KMS-11 (cell line): Measurements from ENCODE around the gene AKR1B15.
"Not testable (repeated sequence)": the region's sequence is repeated elsewhere in the genome, so short reads cannot be mapped to it uniquely, and the experiment has no call there.

ENCODE experiments used
- H2AFZ ChIP-seq: fragments of 200-600 bp; sonication (generic); 2 replicates; pipeline ENCODE4 v1.6.1; 2016; ENCODE audit warnings: antibody characterized with exemption, mixed run types, low read depth
- H3K27ac ChIP-seq: fragments of 200-600 bp; sonication (generic); 2 replicates; pipeline ENCODE4 v1.6.1; 2016; ENCODE audit warnings: mild to moderate bottlenecking, mixed run types
- H3K27me3 ChIP-seq: fragments of 200-600 bp; sonication (generic); 2 replicates; pipeline ENCODE4 v1.6.1; 2017; ENCODE audit warnings: mild to moderate bottlenecking, low read depth, mixed run types, moderate library complexity; ENCODE audit not compliant: insufficient read depth
- H3K36me3 ChIP-seq: fragments of 200-600 bp; sonication (generic); 2 replicates; pipeline ENCODE4 v1.6.1; 2017; ENCODE audit warnings: mild to moderate bottlenecking, mixed run types; ENCODE audit not compliant: insufficient read depth
- H3K4me1 ChIP-seq: fragments of 200-600 bp; sonication (generic); 2 replicates; pipeline ENCODE4 v1.6.1; 2016; ENCODE audit warnings: mild to moderate bottlenecking, low read depth, mixed run types; ENCODE audit not compliant: poor library complexity, severe bottlenecking
- H3K4me2 ChIP-seq: fragments of 200-600 bp; sonication (generic); 2 replicates; pipeline ENCODE4 v1.7.0; 2016; ENCODE audit warnings: mild to moderate bottlenecking, mixed run types
- H3K4me3 ChIP-seq: fragments of 200-600 bp; sonication (generic); IDR thresholded peaks from 2 replicates; pipeline ENCODE4 v1.6.1; 2017; ENCODE audit warnings: low read depth, low read length, mixed read lengths; ENCODE audit not compliant: insufficient read depth
- H3K79me2 ChIP-seq: fragments of 200-600 bp; sonication (generic); 2 replicates; pipeline ENCODE4 v1.6.1; 2016; ENCODE audit warnings: low read depth, mixed run types; ENCODE audit not compliant: insufficient read depth
- H3K9ac ChIP-seq: fragments of 200-600 bp; sonication (generic); 2 replicates; pipeline ENCODE4 v1.6.1; 2016; ENCODE audit warnings: mild to moderate bottlenecking, mixed run types
- H4K20me1 ChIP-seq: fragments of 200-600 bp; sonication (generic); 2 replicates; pipeline ENCODE4 v1.6.1; 2016; ENCODE audit warnings: mild to moderate bottlenecking, mixed run types; ENCODE audit not compliant: insufficient read depth
- TF ChIP-seq, protein P1 (sequence below): fragments of 200-600 bp; sonication (generic); conservative IDR thresholded peaks from 2 replicates; pipeline ENCODE4 v1.6.1; 2017; ENCODE audit warnings: low read depth, mild to moderate bottlenecking, antibody characterized with exemption, low read length, moderate library complexity, mixed read lengths

Gene AKR1B15

DNA sequence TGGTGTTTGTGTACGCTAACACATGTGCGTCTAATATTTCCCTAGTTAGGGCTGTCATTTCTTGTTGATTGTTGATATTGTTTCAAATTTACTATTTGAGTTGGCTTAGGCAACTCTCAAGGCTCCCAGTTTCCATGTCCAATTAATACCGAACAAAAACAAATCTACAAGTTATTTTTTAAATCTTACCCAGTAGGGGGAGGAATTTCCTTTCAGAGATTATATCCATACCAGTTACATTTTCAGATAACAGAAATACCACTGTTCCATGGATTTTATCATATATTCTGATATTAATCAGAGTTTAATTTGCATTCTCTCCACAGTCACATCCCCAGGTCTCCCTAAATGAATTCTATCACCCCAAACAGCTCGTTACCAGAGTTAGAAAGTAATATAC is 28.8 kb upstream of the AKR1B15 start:
- H4K20me1 ChIP-seq, result no peaks in the 10 kb centered on the region
- H3K4me1 ChIP-seq, result no peaks in the 10 kb centered on the region
- no peak overlapping the region for H3K27ac ChIP-seq
- H3K4me2 ChIP-seq, result no peak overlapping the region
- H3K9ac ChIP-seq, result no peak overlapping the region
- no peaks in the 10 kb centered on the region for H3K36me3 ChIP-seq
- no peak overlapping the region for H3K4me3 ChIP-seq
- no peak overlapping the region for H2AFZ ChIP-seq
- H3K27me3 ChIP-seq, result no peaks in the 10 kb centered on the region
- no peaks in the 10 kb centered on the region for H3K79me2 ChIP-seq
- TF ChIP-seq, protein P1, sequence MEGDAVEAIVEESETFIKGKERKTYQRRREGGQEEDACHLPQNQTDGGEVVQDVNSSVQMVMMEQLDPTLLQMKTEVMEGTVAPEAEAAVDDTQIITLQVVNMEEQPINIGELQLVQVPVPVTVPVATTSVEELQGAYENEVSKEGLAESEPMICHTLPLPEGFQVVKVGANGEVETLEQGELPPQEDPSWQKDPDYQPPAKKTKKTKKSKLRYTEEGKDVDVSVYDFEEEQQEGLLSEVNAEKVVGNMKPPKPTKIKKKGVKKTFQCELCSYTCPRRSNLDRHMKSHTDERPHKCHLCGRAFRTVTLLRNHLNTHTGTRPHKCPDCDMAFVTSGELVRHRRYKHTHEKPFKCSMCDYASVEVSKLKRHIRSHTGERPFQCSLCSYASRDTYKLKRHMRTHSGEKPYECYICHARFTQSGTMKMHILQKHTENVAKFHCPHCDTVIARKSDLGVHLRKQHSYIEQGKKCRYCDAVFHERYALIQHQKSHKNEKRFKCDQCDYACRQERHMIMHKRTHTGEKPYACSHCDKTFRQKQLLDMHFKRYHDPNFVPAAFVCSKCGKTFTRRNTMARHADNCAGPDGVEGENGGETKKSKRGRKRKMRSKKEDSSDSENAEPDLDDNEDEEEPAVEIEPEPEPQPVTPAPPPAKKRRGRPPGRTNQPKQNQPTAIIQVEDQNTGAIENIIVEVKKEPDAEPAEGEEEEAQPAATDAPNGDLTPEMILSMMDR, result no peak; the same call in 1 of the 2 replicates

DNA sequence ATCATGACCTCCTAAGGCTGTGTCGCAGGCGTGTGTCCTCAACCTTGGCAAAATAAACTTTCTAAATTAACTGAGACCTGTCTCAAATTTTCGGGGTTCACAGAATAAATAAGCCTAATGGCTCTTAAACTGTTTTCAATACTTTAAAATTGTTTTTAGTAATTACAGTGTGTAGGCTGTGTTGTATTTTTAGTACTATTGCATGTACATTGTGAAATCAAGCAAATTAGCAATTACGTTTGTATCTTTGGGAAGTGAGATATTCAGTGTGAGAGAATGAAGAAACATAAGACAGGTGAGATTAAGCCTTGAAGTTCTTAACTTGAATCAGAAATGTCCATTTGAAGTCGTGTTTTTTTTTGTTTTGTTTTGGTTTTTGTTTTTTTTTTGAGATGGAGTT is 26.3 kb upstream of the AKR1B15 start:
- H3K4me1 ChIP-seq, result no peaks in the 10 kb centered on the region
- TF ChIP-seq, protein P1, result no peak
- no peak overlapping the region for H3K4me2 ChIP-seq
- H3K36me3 ChIP-seq, result no peaks in the 10 kb centered on the region
- no peak overlapping the region for H3K27ac ChIP-seq
- no peaks in the 10 kb centered on the region for H3K27me3 ChIP-seq
- no peaks in the 10 kb centered on the region for H4K20me1 ChIP-seq
- no peak overlapping the region for H3K4me3 ChIP-seq
- H3K79me2 ChIP-seq, result no peaks in the 10 kb centered on the region
- H2AFZ ChIP-seq, result no peak overlapping the region
- no peak overlapping the region for H3K9ac ChIP-seq

DNA sequence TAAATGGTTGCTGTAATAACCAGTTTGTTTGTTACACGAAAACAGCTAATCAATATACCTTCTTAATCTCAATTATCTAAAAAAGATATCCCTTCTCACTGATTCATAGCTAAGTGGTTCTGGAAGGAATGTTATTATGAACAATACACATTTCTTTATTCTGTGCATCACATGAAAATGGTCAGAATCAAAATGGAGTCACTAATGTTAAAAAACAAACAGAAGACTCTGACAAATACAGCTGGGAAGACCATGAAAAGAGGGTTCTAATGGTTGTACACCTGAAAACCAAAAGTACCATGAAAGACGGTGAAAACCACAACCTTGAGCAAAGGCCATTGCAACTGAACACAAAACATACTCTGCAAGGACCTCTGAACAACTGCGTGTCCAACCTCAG is 23.5 kb upstream of the AKR1B15 start:
- H3K79me2 ChIP-seq, H3K36me3 ChIP-seq, H3K4me1 ChIP-seq, H3K27me3 ChIP-seq, H2AFZ ChIP-seq, H3K4me2 ChIP-seq, H3K9ac ChIP-seq, H3K27ac ChIP-seq, H4K20me1 ChIP-seq, H3K4me3 ChIP-seq: not testable (repeated sequence)

- H3K36me3 ChIP-seq, H3K79me2 ChIP-seq, H3K27ac ChIP-seq, H3K27me3 ChIP-seq, H3K4me1 ChIP-seq, H3K4me3 ChIP-seq, H3K4me2 ChIP-seq, H4K20me1 ChIP-seq, H3K9ac ChIP-seq, H2AFZ ChIP-seq: not testable (repeated sequence)
Observed at GRCh38 chr7:134526552-134527248, 22.2 kb upstream of the AKR1B15 start.

- Histone ChIP-seq H3K4me3 (no peak overlapping the region), H3K4me2 (no peak overlapping the region), H3K79me2 (no peaks in the 10 kb centered on the region), H3K27ac (no peak overlapping the region), H4K20me1 (no peaks in the 10 kb centered on the region), H2AFZ (no peak overlapping the region), H3K4me1 (no peaks in the 10 kb centered on the region), H3K27me3 (no peaks in the 10 kb centered on the region), H3K9ac (no peak overlapping the region), H3K36me3 (no peaks in the 10 kb centered on the region)
- TF ChIP-seq, protein P1, result no peak
Observed at GRCh38 chr7:134527979-134528371, 20.9 kb upstream of the AKR1B15 start.
